Stimulated activated CD8-positive, alpha-beta memory T cell treated with anti-CD3 and anti-CD28 coated beads, Interleukin-2, amount 100 ng/mL, for 48 hours (primary cell): ENCODE data around the gene CCHCR1.

Source experiments
- DNase-seq, 2 donors: peaks; one replicate each; pipeline ENCODE4 v3.0.0-alpha.2; 2020; ENCODE audit warnings: low read depth in 2 of 2

The CCHCR1 gene

DNA sequence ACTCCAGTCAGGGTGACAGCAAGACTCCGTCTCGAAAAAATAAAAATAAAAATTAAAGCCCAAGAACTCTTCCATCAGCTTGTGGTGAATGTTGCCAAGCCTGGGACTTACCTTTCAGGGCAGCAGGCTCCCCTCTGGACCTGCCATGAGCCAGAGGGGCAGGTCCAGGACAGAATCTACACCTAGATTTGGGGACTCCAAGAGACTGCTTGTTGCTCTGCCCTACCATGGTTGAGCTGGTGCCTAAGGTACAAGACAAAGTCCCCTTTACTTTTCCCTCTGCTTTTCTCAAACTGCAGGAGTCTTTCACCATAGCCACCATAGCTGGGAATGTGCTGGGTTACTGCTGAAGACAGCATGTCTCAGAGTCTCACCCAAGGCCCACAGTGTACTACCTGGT, 54.5 kb downstream of the CCHCR1 start:
- no peak for DNase-seq

GRCh38 chr6:31098449-31098938, 59.1 kb downstream of the CCHCR1 start:
- DNase-seq = no peak

DNA sequence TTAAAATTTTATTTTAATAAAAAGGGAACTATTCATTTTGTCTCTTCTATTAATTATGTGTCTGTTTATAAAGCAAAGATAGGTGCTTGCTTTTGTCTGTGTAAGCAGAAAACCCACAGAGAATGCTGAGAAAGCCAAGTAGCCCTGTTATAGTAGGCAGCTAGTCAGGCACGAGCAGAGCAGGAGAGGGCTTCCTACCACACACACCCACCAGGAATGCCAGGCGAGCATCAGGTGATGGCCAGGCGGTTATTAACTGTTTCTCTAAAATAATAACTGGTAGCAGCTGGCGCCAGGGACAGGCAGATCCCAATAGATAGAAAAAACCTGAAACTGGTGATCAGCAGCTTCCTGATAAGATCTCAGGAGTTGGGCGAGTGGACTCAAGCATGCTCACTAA, 60.9 kb downstream of the CCHCR1 start:
- no peak for DNase-seq

- DNase-seq = no peak
These were observed 61.4 kb downstream of the CCHCR1 start for GRCh38 chr6:31096215-31096614.

- no peak for DNase-seq
These were observed 63.2 kb downstream of the CCHCR1 start for GRCh38 chr6:31094389-31094881.

DNA sequence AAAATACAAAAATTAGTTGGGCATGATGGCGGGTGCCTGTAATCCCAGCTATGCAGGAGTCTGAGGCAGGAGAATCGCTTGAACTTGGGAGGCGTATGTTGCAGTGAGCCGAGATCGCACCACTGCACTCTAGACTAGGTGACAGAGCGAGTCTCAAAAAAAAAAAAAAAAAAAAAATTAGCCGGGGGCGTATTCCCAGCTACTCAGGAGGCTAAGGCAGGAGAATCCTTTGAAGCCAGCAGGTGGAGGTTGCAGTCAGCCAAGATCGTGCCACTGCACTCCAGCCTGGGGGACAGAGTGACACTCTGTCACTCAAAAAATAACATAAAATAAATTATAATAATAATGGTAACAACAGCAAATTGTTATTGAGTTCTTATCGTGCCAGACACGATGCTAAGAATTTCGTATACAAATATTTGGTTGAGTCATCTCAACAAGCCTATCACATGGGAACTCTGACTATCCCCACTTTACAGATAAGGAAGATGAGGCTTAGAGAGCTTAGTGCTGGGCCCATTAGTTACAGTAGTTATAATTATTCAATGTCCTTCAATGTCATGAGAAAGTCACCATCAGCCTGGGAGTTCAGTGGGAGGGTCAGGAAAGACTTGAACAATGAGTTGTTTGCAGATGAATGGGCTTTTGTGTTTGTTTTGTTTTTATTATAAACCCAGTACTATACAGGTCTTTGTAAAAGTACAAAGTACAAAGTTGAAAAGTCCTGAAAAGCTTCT, 64.7 kb downstream of the CCHCR1 start:
- no peak for DNase-seq
